ENCODE measurements around the gene ERI3. TPM values are rescaled to one million over a fixed set of nuclear protein-coding genes. Genes with fewer than 3 reads are reported as not detected.
A peak's percentile ranks its signal among the peaks of the same experiment; 100 is the strongest.

Gene ERI3
- polyA plus RNA-seq, 3 donors = 26.4 to 35.0 (median 26.6) TPM

- peak overlapping the region in 4 of 7 donors; percentile 5 to 57 (median 12) for H3K27ac Mint-ChIP-seq
- intact Hi-C loops (cut with micrococcal nuclease) = loop anchor here (5.0 to 10.0 kb wide), 4 partner anchors 99 to 564 kb away; partner anchors contain the start of genes ERI3 (in 1 of the 2) and KDM4A (in 1 of the 2)
Measured at GRCh38 chr1:44218503-44219300, 136.4 kb downstream of the ERI3 start.

More at GRCh38 chr1:44218503-44219300, 136.4 kb downstream of the ERI3 start:
- no peak overlapping the region for H3K4me3 Mint-ChIP-seq
- H3K79me2 ChIP-seq (ENCODE audit: insufficient read depth, low read length) = peaks cover 7% of the 10 kb centered on the region
- peaks cover 0 to under 1% (median 0%) of the 10 kb centered on the region in 7 donors for H3K9me3 Mint-ChIP-seq
- H3K27me3 ChIP-seq (ENCODE audit: control insufficient read depth in 2 of 2, insufficient read depth in 2 of 2, low read length in 2 of 2) = no peaks in the 10 kb centered on the region
- TF ChIP-seq CTCF (IDR thresholded peaks at IDR 0.05) = no peak
- peaks cover 0 to 2% (median under 1%) of the 10 kb centered on the region in 3 donors for H3K27me3 Mint-ChIP-seq (ENCODE audit: low read depth in 3 of 3)
- H3K36me3 Mint-ChIP-seq = peaks cover 67 to 76% of the 10 kb centered on the region in 2 donors
- WGBS (ENCODE audit: insufficient coverage) = 97% methylated on average over 20 of the region's 24 CpGs
- peaks cover 55 to 78% of the 10 kb centered on the region in 2 donors for H3K36me3 ChIP-seq (replicated peaks in 1 of 2; ENCODE audit: control insufficient read depth in 1 of 2, insufficient read depth in 2 of 2, low read length in 2 of 2)
- no peak overlapping the region for H3K4me3 ChIP-seq (replicated peaks in 1 of 3; ENCODE audit: low read depth in 2 of 3, low read length in 3 of 3)
- H3K4me2 ChIP-seq (replicated peaks; ENCODE audit: extremely low read depth, low read length, poor library complexity, severe bottlenecking) = no peak overlapping the region
- peaks cover 8 to 12% of the 10 kb centered on the region in 2 donors for H3K4me1 ChIP-seq (ENCODE audit: control insufficient read depth in 1 of 2, insufficient read depth in 2 of 2, low read length in 2 of 2)
- H2AFZ ChIP-seq (ENCODE audit: insufficient read depth, low read depth, low read length, poor library complexity, severe bottlenecking) = no peak overlapping the region
- H3K9me3 ChIP-seq (replicated peaks in 1 of 2; ENCODE audit: control insufficient read depth in 1 of 2, insufficient read depth in 1 of 2, low read length in 2 of 2) = no peaks in the 10 kb centered on the region
- H3K27ac ChIP-seq (ENCODE audit: low read depth in 1 of 2, low read length in 2 of 2) = no peak overlapping the region
- peaks cover 6% of the 10 kb centered on the region for H4K20me1 ChIP-seq (ENCODE audit: insufficient read depth, low read length)
- peaks cover 20% of the 10 kb centered on the region for H3K4me1 Mint-ChIP-seq
- no peak for DNase-seq
- H3K9ac ChIP-seq (ENCODE audit: insufficient read depth, low read length, poor library complexity, severe bottlenecking) = no peak overlapping the region
